Measurements from ENCODE around the gene KRT28. TPM values are rescaled to one million over a fixed set of nuclear protein-coding genes. Genes with fewer than 3 reads are reported as not detected.

The KRT28 gene
- total and polyA plus RNA-seq, 2 of the 8 experiments (the other 6 are each of a cell fraction or from before 2014, with no cell fraction given): not detected

GRCh38 chr17:40822132-40822812 lies 22.5 kb upstream of the KRT28 start, which contains the start of gene KRT10 (continued):
- TF ChIP-seq CHD7 (IDR thresholded peaks at IDR 0.05; ENCODE audit: insufficient replicate concordance, low read length): no peak
- no peak for TF ChIP-seq SIN3A (conservative IDR thresholded peaks at IDR 0.05 in 1 of 2, IDR thresholded peaks at IDR 0.05 in 1 of 2; ENCODE audit: low read depth in 1 of 2, low read length in 2 of 2)
- no peak for TF ChIP-seq GABPA (IDR thresholded peaks at IDR 0.05; ENCODE audit: borderline replicate concordance, insufficient read depth, low read length)
- TF ChIP-seq KDM1A (IDR thresholded peaks at IDR 0.05; ENCODE audit: borderline replicate concordance, low read length): no peak
- TF ChIP-seq SP4 (IDR thresholded peaks at IDR 0.05; ENCODE audit: low read length): no peak
- TF ChIP-seq RFX5 (IDR thresholded peaks at IDR 0.05; ENCODE audit: borderline replicate concordance, low read depth, low read length): no peak
- TF ChIP-seq HDAC6 (IDR thresholded peaks at IDR 0.05; ENCODE audit: low read depth, low read length): no peak
- no peak for TF ChIP-seq ATF2 (IDR thresholded peaks at IDR 0.05; ENCODE audit: low read length)
